Brain microvascular endothelial cell (primary cell): ENCODE measurements around the gene TXNRD2.

ENCODE experiments used
- DNase-seq: peaks from one replicate; pipeline ENCODE4 v3.0.0-alpha.2; 2020
- H3K27ac ChIP-seq: fragments of 250-450 bp; sonication (Bioruptor Pico); 2 replicates; pipeline ENCODE4 v1.5.1; 2020; ENCODE audit warnings: mild to moderate bottlenecking, moderate library complexity
- H3K27me3 ChIP-seq: fragments of 250-450 bp; sonication (Bioruptor Pico); replicated peaks from 2 replicates; pipeline ENCODE4 v1.5.1; 2020; ENCODE audit warnings: mild to moderate bottlenecking
- H3K36me3 ChIP-seq: fragments of 250-450 bp; sonication (Bioruptor Pico); replicated peaks from 2 replicates; pipeline ENCODE4 v1.5.1; 2020; ENCODE audit warnings: mild to moderate bottlenecking
- H3K4me3 ChIP-seq: 2 replicates; pipeline ENCODE4 v1.5.1; 2011; ENCODE audit warnings: low read depth, mild to moderate bottlenecking, control low read depth, low read length, moderate library complexity
- CTCF ChIP-seq: IDR thresholded peaks from 2 replicates; pipeline ENCODE4 v1.5.1; 2011; ENCODE audit warnings: low read depth, mild to moderate bottlenecking, moderate library complexity, low read length, control low read depth, inconsistent platforms; ENCODE audit errors: missing control alignments
- in situ Hi-C: cut with HindIII; loops from 2 replicates; pipeline ENCODE4 v1.10.0; 2017; ENCODE audit warnings: low sequenced_read_pairs, low pct_ligation_motif_present

The TXNRD2 gene

DNA sequence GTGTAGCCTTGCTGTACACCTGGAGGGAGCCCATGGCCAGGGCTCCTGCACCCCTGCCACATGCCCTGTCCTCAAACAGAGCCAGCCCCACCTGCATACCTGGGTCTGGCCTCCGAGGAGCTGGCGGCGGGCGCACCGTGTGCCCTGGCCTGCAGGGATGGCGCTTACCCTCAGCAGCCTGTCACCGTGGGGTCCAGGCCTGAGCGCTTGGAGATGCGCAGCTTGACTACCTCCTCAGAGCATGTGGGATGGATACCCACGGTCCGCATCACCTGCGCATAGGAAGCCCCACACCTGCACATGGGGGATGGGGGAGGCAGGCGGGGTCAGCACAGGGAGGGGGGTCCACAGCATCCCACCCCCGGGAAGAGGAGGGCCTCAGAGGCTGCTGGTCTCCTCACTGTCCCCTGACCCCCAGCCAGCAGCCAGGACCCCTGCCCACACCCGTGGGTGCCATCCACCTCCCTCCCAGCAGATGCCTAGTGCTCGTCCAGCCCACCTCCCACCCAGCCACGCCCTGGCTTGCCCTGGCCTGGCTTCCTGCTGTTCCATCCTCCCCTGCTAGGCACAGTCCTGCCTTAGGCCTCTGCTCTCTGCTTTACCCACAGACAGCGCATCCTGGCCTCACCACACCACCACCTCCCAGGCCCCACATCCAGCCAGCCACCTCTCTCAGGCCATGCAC lies 64.5 kb downstream of the TXNRD2 start:
- DNase-seq = no peak
- H3K27ac ChIP-seq = no peak overlapping the region
- H3K4me3 ChIP-seq = no peak overlapping the region
- H3K27me3 ChIP-seq = no peaks in the 10 kb centered on the region
- in situ Hi-C loops = no loop called here
- no peak for TF ChIP-seq CTCF
- no peaks in the 10 kb centered on the region for H3K36me3 ChIP-seq

DNA sequence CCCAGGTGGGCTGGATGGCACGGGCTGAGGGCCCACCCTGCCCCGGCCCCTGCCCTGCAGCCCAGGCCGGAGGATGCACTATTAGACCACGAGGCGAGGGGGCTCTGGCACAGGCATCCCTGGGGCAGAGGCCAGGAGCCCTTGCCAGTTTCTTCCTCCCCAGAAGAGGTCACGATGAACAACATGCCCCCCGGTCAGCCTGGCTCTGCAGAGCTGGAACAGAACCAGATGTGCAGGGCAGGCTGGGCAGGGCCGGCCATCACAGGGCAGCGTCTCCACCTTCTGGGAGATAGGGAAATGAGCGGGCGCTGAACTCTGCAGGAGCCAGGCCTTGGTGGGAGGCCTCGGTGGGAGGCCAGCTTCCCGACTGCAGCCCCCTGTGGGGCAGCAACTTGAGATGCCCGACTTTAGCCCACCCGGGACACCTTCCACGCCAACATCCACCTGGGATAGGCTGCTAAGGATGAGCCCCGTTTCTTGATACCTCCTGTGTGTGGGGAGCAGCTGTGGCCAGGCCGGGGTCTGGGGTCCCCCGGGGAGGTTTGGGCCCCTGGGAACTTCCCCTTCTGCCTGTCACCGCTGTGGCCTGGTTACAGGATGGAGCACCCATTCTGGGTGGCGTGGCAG lies 65.2 kb downstream of the TXNRD2 start:
- Histone ChIP-seq H3K27ac (peak overlapping the region; percentile 48), H3K36me3 (no peaks in the 10 kb centered on the region), H3K4me3 (no peak overlapping the region), H3K27me3 (no peaks in the 10 kb centered on the region)
- in situ Hi-C loops = no loop called here
- TF ChIP-seq CTCF = no peak
- DNase-seq = no peak

GRCh38 chr22:19875531-19876313 lies 65.9 kb downstream of the TXNRD2 start:
- Histone ChIP-seq H3K27ac (peak overlapping the region; percentile 48), H3K27me3 (no peaks in the 10 kb centered on the region), H3K4me3 (no peak overlapping the region), H3K36me3 (no peaks in the 10 kb centered on the region)
- in situ Hi-C loops = no loop called here
- DNase-seq = peak; percentile 52
- TF ChIP-seq CTCF = no peak

- no peak for TF ChIP-seq CTCF
- no peaks in the 10 kb centered on the region for H3K36me3 ChIP-seq
- no peak overlapping the region for H3K4me3 ChIP-seq
- in situ Hi-C loops = no loop called here
- DNase-seq = no peak
- H3K27me3 ChIP-seq = no peaks in the 10 kb centered on the region
- H3K27ac ChIP-seq = no peak overlapping the region
Measured at GRCh38 chr22:19875061-19875530, 66.5 kb downstream of the TXNRD2 start.

GRCh38 chr22:19874307-19875060 lies 67.1 kb downstream of the TXNRD2 start:
- in situ Hi-C loops = no loop called here
- Histone ChIP-seq H3K27ac (no peak overlapping the region), H3K27me3 (no peaks in the 10 kb centered on the region), H3K36me3 (no peaks in the 10 kb centered on the region), H3K4me3 (no peak overlapping the region)
- no peak for TF ChIP-seq CTCF
- no peak for DNase-seq
